Hepatocyte (in vitro differentiated cells): Measurements from ENCODE around the gene ATG101. TPM values are rescaled to one million over a fixed set of nuclear protein-coding genes. Genes with fewer than 3 reads are reported as not detected.
A peak's percentile ranks its signal among the peaks of the same experiment; 100 is the strongest.

Source experiments
- DNase-seq: peaks from one replicate; pipeline ENCODE4 v3.0.0-alpha.2; 2016; ENCODE audit warnings: low spot score
- H2AFZ ChIP-seq: fragments of 200-600 bp; sonication (generic); 2 replicates; pipeline ENCODE4 v1.6.0; 2016; ENCODE audit warnings: antibody characterized with exemption, mild to moderate bottlenecking
- H3K27ac ChIP-seq: fragments of 200-600 bp; sonication (generic); 2 replicates; pipeline ENCODE4 v1.5.1; 2016; ENCODE audit warnings: mild to moderate bottlenecking
- H3K27me3 ChIP-seq: fragments of 200-600 bp; sonication (generic); 2 replicates; pipeline ENCODE4 v1.6.1; 2016
- H3K36me3 ChIP-seq: fragments of 200-600 bp; sonication (generic); replicated peaks from 2 replicates; pipeline ENCODE4 v1.5.1; 2016; ENCODE audit warnings: low read depth; ENCODE audit not compliant: insufficient read depth
- H3K4me1 ChIP-seq: fragments of 200-600 bp; sonication (generic); 2 replicates; pipeline ENCODE4 v1.5.1; 2016; ENCODE audit warnings: mild to moderate bottlenecking, moderate library complexity; ENCODE audit not compliant: insufficient read depth
- H3K4me2 ChIP-seq: fragments of 200-600 bp; sonication (generic); 2 replicates; pipeline ENCODE4 v1.6.0; 2016
- H3K4me3 ChIP-seq: fragments of 200-600 bp; sonication (generic); 2 replicates; pipeline ENCODE4 v1.5.1; 2016; ENCODE audit warnings: mild to moderate bottlenecking
- H3K79me2 ChIP-seq: fragments of 200-600 bp; sonication (generic); 2 replicates; pipeline ENCODE4 v1.6.0; 2017; ENCODE audit warnings: mild to moderate bottlenecking
- H3K9me2 ChIP-seq: fragments of 200-600 bp; sonication (generic); replicated peaks from 2 replicates; pipeline ENCODE4 v1.6.0; 2017; ENCODE audit warnings: mild to moderate bottlenecking; ENCODE audit not compliant: insufficient read depth
- H3K9me3 ChIP-seq: fragments of 200-600 bp; sonication (generic); 2 replicates; pipeline ENCODE4 v1.5.1; 2016; ENCODE audit warnings: low read depth, mild to moderate bottlenecking
- H4K20me1 ChIP-seq: fragments of 200-600 bp; sonication (generic); 2 replicates; pipeline ENCODE4 v1.6.0; 2016; ENCODE audit warnings: mild to moderate bottlenecking; ENCODE audit not compliant: insufficient read depth, poor library complexity, severe bottlenecking
- EZH2 ChIP-seq: fragments of 200-600 bp; sonication (generic); IDR thresholded peaks from 2 replicates; pipeline ENCODE4 v1.6.1; 2016; ENCODE audit warnings: antibody characterized with exemption, mild to moderate bottlenecking, borderline replicate concordance
- EZH2phosphoT487 ChIP-seq: fragments of 200-600 bp; sonication (generic); IDR thresholded peaks from one replicate; pipeline ENCODE4 v1.6.1; 2018; ENCODE audit warnings: antibody characterized with exemption, mild to moderate bottlenecking, low read depth, moderate library complexity; ENCODE audit not compliant: unreplicated experiment, severe bottlenecking
- WGBS: methylation state at CpG from one replicate; pipeline ENCODE4 v1.1.6; 2016; ENCODE audit warnings: low lambda C conversion rate; ENCODE audit errors: missing lambda C conversion rate; 5-methylcytosine and 5-hydroxymethylcytosine counted together
- polyA plus RNA-seq: library from polyadenylated mRNA; unstranded; fragments of >200 nt; fragmentation: Nextera tagmentation; extraction: Ambion mirVana; gene quantifications from 2 replicates; pipeline ENCODE4 v1.2.1, GENCODE V29; 2016
- total RNA-seq: library from RNA; depleted of rRNA; stranded (reverse); fragments of >200 nt; gene quantifications from 2 replicates; pipeline ENCODE4 v1.2.3, GENCODE V29; 2014
- TF ChIP-seq, protein P1 (sequence below): fragments of 200-600 bp; sonication (generic); IDR thresholded peaks from 2 replicates; pipeline ENCODE4 v1.5.1; 2016; ENCODE audit warnings: antibody characterized with exemption, mild to moderate bottlenecking; ENCODE audit not compliant: poor library complexity

The ATG101 gene
- total and polyA plus RNA-seq, 2 experiments from 2014 or later: 57.7 to 61.6 TPM

DNA sequence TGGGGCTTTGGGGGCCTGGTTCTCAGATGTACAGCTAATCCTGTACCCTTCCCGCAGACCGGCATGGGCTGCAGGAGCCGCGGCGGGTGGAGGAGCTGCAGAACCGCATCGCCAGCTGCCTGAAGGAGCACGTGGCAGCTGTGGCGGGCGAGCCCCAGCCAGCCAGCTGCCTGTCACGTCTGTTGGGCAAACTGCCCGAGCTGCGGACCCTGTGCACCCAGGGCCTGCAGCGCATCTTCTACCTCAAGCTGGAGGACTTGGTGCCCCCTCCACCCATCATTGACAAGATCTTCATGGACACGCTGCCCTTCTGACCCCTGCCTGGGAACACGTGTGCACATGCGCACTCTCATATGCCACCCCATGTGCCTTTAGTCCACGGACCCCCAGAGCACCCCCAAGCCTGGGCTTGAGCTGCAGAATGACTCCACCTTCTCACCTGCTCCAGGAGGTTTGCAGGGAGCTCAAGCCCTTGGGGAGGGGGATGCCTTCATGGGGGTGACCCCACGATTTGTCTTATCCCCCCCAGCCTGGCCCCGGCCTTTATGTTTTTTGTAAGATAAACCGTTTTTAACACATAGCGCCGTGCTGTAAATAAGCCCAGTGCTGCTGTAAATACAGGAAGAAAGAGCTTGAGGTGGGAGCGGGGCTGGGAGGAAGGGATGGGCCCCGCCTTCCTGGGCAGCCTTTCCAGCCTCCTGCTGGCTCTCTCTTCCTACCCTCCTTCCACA, 11.0 kb upstream of the ATG101 start:
- TF ChIP-seq EZH2 (no peak), EZH2phosphoT487 (no peak)
- TF ChIP-seq, protein P1, sequence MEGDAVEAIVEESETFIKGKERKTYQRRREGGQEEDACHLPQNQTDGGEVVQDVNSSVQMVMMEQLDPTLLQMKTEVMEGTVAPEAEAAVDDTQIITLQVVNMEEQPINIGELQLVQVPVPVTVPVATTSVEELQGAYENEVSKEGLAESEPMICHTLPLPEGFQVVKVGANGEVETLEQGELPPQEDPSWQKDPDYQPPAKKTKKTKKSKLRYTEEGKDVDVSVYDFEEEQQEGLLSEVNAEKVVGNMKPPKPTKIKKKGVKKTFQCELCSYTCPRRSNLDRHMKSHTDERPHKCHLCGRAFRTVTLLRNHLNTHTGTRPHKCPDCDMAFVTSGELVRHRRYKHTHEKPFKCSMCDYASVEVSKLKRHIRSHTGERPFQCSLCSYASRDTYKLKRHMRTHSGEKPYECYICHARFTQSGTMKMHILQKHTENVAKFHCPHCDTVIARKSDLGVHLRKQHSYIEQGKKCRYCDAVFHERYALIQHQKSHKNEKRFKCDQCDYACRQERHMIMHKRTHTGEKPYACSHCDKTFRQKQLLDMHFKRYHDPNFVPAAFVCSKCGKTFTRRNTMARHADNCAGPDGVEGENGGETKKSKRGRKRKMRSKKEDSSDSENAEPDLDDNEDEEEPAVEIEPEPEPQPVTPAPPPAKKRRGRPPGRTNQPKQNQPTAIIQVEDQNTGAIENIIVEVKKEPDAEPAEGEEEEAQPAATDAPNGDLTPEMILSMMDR: no peak
- no peaks in the 10 kb centered on the region for H3K79me2 ChIP-seq
- no peaks in the 10 kb centered on the region for H3K9me3 ChIP-seq
- H3K36me3 ChIP-seq: no peaks in the 10 kb centered on the region
- H4K20me1 ChIP-seq: no peaks in the 10 kb centered on the region
- peak; percentile 30 for DNase-seq
- no peak overlapping the region for H3K4me3 ChIP-seq
- H3K27ac ChIP-seq: no peak overlapping the region
- no peak overlapping the region for H3K4me2 ChIP-seq
- WGBS: 91% methylated on average over 19 of the region's 25 CpGs
- no peaks in the 10 kb centered on the region for H3K27me3 ChIP-seq
- H2AFZ ChIP-seq: no peak overlapping the region
- H3K4me1 ChIP-seq: no peaks in the 10 kb centered on the region
- H3K9me2 ChIP-seq: no peaks in the 10 kb centered on the region

DNA sequence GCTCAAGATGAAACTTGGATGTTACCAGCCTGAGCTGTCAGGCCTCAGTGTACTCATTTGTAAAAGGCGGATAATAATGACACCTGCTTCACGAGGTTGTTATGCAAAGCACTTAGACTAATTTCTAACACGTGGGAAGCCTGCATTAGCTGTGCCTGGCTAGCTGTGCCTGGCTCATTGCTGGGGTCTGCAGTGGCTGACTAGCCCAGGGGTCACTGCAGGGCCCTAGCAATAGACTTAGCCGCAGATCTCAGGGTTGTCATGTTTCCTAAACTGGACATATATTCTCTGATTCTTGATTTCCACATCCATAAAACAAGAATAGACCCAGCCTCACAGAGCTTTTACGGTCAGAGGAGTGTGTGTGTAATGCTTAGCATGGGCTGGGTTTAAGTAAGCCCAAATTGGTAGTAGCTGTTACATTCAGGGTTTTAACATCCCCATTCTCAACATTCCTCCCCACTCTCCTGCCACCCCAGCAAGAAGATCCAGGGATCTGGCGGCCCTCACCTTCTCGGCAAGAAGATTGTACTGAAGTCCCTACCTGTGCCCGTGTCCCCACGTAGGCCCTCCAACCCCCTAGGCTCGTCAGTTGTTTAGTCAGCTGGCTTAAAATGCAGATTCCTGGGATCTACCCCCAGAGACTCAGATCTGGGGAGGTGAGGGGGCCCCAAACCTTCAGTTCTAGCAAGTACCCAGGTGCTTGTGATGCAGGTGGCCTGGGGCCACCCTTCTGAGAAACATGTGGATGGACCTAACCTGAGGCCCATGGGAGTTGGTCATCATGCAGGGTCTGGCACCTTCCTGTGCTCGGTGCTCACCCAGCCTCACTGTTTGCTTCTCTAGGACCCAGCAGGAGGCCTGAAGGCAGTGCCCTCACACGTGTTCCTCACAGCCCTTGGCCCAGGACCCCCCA, 9.9 kb upstream of the ATG101 start:
- Histone ChIP-seq H3K36me3 (no peaks in the 10 kb centered on the region), H4K20me1 (no peaks in the 10 kb centered on the region), H3K79me2 (no peaks in the 10 kb centered on the region), H2AFZ (no peak overlapping the region), H3K9me2 (no peaks in the 10 kb centered on the region), H3K4me3 (no peak overlapping the region), H3K9me3 (no peaks in the 10 kb centered on the region), H3K27me3 (no peaks in the 10 kb centered on the region), H3K4me1 (no peaks in the 10 kb centered on the region), H3K27ac (no peak overlapping the region), H3K4me2 (no peak overlapping the region)
- TF ChIP-seq EZH2: no peak
- TF ChIP-seq, protein P1: no peak
- TF ChIP-seq EZH2phosphoT487: no peak
- DNase-seq: peak; percentile 52
- WGBS: 84% methylated on average over 12 of the region's 12 CpGs

DNA sequence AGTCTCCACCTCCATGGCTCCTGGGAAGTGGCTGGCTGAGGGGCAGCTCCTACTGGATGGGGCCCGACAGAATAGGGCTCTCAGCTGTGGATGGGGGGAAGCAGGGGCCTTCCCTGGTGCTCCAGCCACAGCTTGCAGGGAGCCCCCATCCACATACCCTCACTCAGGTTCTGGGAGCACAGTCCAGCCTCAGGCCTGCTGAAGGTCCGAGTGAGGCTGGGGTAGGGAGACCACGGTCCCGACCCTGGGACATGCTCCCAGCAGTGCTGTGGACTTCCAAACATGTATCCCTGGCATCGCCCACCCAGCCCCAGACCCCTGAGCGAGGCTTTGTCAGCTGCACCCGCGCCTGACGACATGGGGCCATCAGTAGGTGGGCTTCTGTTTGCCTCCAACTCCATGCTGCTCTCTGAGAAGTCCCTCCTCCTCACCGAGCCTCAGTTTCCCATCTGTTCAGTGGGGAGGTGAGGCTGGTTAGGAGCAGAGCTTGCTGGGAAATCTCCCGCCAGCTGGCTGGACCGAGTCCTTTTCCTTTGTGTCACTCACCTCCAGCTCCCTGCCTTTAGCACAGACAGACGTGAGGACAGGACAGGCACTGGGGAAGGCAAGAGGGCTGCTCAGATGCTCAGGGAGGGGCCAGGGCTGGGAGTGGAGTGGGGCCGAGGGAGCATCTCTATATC, 9.1 kb upstream of the ATG101 start:
- no peaks in the 10 kb centered on the region for H3K4me1 ChIP-seq
- 88% methylated on average over 14 of the region's 14 CpGs for WGBS
- no peaks in the 10 kb centered on the region for H3K9me2 ChIP-seq
- no peaks in the 10 kb centered on the region for H4K20me1 ChIP-seq
- H3K4me3 ChIP-seq: no peak overlapping the region
- H3K79me2 ChIP-seq: no peaks in the 10 kb centered on the region
- H3K27ac ChIP-seq: no peak overlapping the region
- H3K4me2 ChIP-seq: no peak overlapping the region
- no peaks in the 10 kb centered on the region for H3K9me3 ChIP-seq
- no peak overlapping the region for H2AFZ ChIP-seq
- H3K27me3 ChIP-seq: no peaks in the 10 kb centered on the region
- no peak for TF ChIP-seq EZH2phosphoT487
- no peak for TF ChIP-seq EZH2
- TF ChIP-seq, protein P1: no peak
- H3K36me3 ChIP-seq: no peaks in the 10 kb centered on the region
- no peak for DNase-seq
